Stimulated activated CD8-positive, alpha-beta memory T cell treated with anti-CD3 and anti-CD28 coated beads, Interleukin-4, amount 100 ng/mL, for 4 hours (primary cell): ENCODE measurements around the gene RRP8.

Experiments
- DNase-seq, 2 donors: peaks; one replicate each; pipeline ENCODE4 v3.0.0-alpha.2; 2020; ENCODE audit warnings: low read depth in 2 of 2, low spot score in 1 of 2

The RRP8 gene

GRCh38 chr11:6632116-6633073 is 29.0 kb upstream of the RRP8 start:
- no peak for DNase-seq

- DNase-seq: no peak
These were observed 28.0 kb upstream of the RRP8 start for GRCh38 chr11:6631361-6631890.

GRCh38 chr11:6630632-6631291 is 27.3 kb upstream of the RRP8 start:
- no peak for DNase-seq

GRCh38 chr11:6629892-6630631 is 26.6 kb upstream of the RRP8 start:
- DNase-seq: no peak

- DNase-seq: no peak
These were observed 26.1 kb upstream of the RRP8 start for GRCh38 chr11:6629573-6629891.

- no peak for DNase-seq
These were observed 25.1 kb upstream of the RRP8 start for GRCh38 chr11:6628526-6628925.

- no peak for DNase-seq
These were observed 24.4 kb upstream of the RRP8 start for GRCh38 chr11:6627762-6628241.

- no peak for DNase-seq
These were observed 23.8 kb upstream of the RRP8 start for GRCh38 chr11:6626971-6627761.

GRCh38 chr11:6625832-6626420 is 22.5 kb upstream of the RRP8 start:
- DNase-seq: no peak

- no peak for DNase-seq
These were observed 21.9 kb upstream of the RRP8 start for GRCh38 chr11:6625156-6625831.

GRCh38 chr11:6623391-6624363 is 20.3 kb upstream of the RRP8 start:
- no peak for DNase-seq

- DNase-seq: no peak
These were observed 19.1 kb upstream of the RRP8 start for GRCh38 chr11:6622261-6623171.

GRCh38 chr11:6621711-6622211 is 18.3 kb upstream of the RRP8 start:
- no peak for DNase-seq

GRCh38 chr11:6620636-6621035 is 17.2 kb upstream of the RRP8 start:
- DNase-seq: no peak

GRCh38 chr11:6619004-6619745 is 15.8 kb upstream of the RRP8 start, which contains the start of gene TPP1:
Gene TPP1 (minus strand): TSS chr11:6619422. CDS start chr11:6619400, 22 bp downstream.
- DNase-seq: peak; percentile 83 to 88
